ENCODE measurements around the gene KIF2C. TPM values are rescaled to one million over a fixed set of nuclear protein-coding genes. Genes with fewer than 3 reads are reported as not detected.

KIF2C gene
- total and polyA plus RNA-seq, 9 of the 15 experiments (the other 6 are each of a cell fraction or from before 2014, with no cell fraction given), result 84.9 to 226 (median 169) TPM

DNA sequence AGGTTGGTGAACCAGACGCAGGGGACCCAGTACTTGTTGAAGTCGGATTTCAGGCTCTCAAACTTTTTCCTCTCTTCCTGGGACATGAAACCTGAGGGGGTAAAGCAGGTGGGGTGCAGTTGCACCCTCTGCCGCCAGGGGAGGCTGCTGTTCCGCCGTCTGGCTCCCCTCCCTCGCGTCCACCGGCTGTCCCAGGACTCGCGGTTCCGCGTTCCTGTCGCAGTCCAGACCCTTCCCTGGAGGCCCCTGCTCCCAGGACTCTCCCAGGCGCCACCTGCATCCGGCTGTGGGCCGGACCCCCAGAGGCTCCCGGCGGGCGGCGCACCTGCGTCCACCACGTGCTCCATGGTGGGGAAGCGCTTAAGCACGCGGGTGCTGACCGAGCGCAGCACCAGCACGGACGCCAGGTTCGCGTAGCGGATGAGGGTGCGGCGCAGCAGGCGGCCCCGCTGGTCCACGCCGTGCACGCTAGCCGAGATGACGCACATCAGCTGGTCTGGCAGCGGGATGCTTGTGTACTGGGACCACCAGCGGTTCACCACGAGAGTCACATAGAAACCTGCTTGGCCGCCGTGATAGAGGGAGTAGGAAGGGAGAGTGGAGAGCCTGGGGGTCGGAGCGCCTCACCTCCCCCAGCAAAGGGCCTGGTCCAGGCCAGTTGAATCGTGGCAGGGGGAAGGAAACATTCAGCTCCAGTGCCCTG lies 46.7 kb downstream of the KIF2C start (continued):
- TF ChIP-seq, protein P1, sequence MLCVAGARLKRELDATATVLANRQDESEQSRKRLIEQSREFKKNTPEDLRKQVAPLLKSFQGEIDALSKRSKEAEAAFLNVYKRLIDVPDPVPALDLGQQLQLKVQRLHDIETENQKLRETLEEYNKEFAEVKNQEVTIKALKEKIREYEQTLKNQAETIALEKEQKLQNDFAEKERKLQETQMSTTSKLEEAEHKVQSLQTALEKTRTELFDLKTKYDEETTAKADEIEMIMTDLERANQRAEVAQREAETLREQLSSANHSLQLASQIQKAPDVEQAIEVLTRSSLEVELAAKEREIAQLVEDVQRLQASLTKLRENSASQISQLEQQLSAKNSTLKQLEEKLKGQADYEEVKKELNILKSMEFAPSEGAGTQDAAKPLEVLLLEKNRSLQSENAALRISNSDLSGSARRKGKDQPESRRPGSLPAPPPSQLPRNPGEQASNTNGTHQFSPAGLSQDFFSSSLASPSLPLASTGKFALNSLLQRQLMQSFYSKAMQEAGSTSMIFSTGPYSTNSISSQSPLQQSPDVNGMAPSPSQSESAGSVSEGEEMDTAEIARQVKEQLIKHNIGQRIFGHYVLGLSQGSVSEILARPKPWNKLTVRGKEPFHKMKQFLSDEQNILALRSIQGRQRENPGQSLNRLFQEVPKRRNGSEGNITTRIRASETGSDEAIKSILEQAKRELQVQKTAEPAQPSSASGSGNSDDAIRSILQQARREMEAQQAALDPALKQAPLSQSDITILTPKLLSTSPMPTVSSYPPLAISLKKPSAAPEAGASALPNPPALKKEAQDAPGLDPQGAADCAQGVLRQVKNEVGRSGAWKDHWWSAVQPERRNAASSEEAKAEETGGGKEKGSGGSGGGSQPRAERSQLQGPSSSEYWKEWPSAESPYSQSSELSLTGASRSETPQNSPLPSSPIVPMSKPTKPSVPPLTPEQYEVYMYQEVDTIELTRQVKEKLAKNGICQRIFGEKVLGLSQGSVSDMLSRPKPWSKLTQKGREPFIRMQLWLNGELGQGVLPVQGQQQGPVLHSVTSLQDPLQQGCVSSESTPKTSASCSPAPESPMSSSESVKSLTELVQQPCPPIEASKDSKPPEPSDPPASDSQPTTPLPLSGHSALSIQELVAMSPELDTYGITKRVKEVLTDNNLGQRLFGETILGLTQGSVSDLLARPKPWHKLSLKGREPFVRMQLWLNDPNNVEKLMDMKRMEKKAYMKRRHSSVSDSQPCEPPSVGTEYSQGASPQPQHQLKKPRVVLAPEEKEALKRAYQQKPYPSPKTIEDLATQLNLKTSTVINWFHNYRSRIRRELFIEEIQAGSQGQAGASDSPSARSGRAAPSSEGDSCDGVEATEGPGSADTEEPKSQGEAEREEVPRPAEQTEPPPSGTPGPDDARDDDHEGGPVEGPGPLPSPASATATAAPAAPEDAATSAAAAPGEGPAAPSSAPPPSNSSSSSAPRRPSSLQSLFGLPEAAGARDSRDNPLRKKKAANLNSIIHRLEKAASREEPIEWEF (CRISPR knock-in tag; IDR thresholded peaks at IDR 0.05), result no peak
- no peak for TF ChIP-seq SP1 (CRISPR knock-in tag; IDR thresholded peaks at IDR 0.05)
- no peak for TF ChIP-seq ZFP30 (CRISPR knock-in tag; IDR thresholded peaks at IDR 0.05; ENCODE audit: borderline replicate concordance)
- TF ChIP-seq THAP12 (CRISPR knock-in tag; IDR thresholded peaks at IDR 0.05), result peak; percentile 47; the same call in 1 of the 2 replicates
- TF ChIP-seq ZNF766 (CRISPR knock-in tag; conservative IDR thresholded peaks at IDR 0.05), result no peak
- no peak for TF ChIP-seq FOXM1 (IDR thresholded peaks at IDR 0.05; ENCODE audit: low read depth)
- TF ChIP-seq FOXM1 (CRISPR knock-in tag; IDR thresholded peaks at IDR 0.05; ENCODE audit: low read depth), result peak; percentile 58; the same call in 1 of the 2 replicates
- TF ChIP-seq PHF21A (IDR thresholded peaks at IDR 0.05; ENCODE audit: borderline replicate concordance, low read depth), result no peak
- TF ChIP-seq L3MBTL2 (IDR thresholded peaks at IDR 0.05), result peak; percentile 64; the same call in 1 of the 2 replicates
- TF ChIP-seq BRCA1 (IDR thresholded peaks at IDR 0.05), result no peak
- TF ChIP-seq BRCA1 (CRISPR knock-in tag; IDR thresholded peaks at IDR 0.05), result no peak
- peak; percentile 53; the same call in 1 of the 2 replicates for TF ChIP-seq EP400 (IDR thresholded peaks at IDR 0.05)
- TF ChIP-seq FOXJ2 (tag; IDR thresholded peaks at IDR 0.05), result no peak
- no peak for TF ChIP-seq HNRNPUL1 (IDR thresholded peaks at IDR 0.05; ENCODE audit: low read length)
- TF ChIP-seq, protein P2, sequence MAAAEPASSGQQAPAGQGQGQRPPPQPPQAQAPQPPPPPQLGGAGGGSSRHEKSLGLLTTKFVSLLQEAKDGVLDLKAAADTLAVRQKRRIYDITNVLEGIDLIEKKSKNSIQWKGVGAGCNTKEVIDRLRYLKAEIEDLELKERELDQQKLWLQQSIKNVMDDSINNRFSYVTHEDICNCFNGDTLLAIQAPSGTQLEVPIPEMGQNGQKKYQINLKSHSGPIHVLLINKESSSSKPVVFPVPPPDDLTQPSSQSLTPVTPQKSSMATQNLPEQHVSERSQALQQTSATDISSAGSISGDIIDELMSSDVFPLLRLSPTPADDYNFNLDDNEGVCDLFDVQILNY (CRISPR knock-in tag; IDR thresholded peaks at IDR 0.05), result no peak
- no peak for TF ChIP-seq ELF2 (CRISPR knock-in tag; IDR thresholded peaks at IDR 0.05)
- TF ChIP-seq BRD9 (IDR thresholded peaks at IDR 0.05; ENCODE audit: low read depth, partially characterized antibody), result no peak
- no peak for TF ChIP-seq HIVEP1 (CRISPR knock-in tag; IDR thresholded peaks at IDR 0.05)
- TF ChIP-seq RAD21 (CRISPR knock-in tag; conservative IDR thresholded peaks at IDR 0.05 in 1 of 2, IDR thresholded peaks at IDR 0.05 in 1 of 2), result peak; percentile 24 to 91
- TF ChIP-seq CREM (IDR thresholded peaks at IDR 0.05; ENCODE audit: low read depth), result no peak

Data from K562 (cell line).